ENCODE data around the gene C1orf198.

Gene C1orf198

DNA sequence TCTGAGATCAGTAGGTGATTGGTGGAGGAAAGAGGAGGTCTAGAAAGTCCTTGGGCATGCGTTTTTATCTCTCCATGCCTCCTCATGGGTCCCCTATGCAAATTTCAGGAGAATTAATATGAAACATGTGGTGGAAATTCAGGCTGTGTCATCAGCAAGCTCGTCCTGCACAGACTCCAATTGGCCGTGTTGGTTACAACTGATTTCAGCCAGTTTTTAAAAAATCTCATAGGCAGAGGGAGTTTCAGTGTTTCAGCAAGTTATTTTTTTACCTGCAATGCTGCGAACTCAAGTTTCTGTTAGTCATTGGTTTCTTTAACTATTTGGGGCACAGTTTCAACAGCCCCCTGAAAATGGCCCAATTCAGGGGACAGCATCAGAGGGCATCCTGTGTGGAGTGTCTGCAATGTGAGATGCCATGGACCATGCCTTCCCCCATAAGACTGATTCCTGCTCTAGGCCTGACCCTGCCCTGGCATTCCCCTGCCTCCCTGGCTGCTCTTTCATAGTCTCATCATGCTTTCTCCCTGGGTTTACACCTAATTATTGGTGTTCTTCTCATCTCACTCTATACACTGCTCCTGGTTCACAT lies 59.9 kb downstream of the C1orf198 start:
- DNase-seq (ENCODE audit: low read depth): no peak

DNA sequence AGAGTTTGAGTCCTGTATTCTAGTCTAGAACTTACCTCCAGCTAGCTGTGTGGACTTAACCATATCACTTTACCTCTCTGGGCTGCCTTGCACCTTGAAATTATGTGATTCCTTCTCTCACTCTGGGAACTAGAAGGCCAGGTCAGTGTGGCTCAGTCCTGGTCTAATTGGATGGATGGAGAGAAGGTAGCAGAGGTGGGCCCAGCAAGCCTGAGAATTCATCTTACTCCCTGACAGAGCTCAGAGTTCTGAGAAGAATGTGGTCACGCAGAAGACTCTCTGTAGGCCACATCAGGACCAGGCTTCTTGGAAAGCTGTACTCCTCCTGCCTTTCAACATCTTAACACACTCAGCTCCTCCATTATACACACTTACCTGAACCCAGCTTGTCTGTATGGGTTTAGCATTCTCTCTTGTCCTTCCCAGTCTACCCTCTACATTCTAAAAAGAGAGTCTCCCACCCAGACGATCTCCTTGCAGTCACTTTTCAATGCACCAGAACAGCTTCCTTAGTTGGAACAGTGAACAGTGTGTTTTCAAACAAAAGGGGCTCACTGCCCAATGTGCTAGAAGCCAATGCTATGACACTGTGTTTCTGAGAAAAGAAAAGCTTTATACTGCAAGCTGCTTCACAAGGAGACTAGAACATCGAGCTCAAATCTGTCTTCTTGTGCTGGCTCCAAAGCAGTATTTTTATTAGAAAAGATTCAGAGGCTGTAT lies 60.6 kb downstream of the C1orf198 start:
- DNase-seq (ENCODE audit: low read depth): no peak

DNA sequence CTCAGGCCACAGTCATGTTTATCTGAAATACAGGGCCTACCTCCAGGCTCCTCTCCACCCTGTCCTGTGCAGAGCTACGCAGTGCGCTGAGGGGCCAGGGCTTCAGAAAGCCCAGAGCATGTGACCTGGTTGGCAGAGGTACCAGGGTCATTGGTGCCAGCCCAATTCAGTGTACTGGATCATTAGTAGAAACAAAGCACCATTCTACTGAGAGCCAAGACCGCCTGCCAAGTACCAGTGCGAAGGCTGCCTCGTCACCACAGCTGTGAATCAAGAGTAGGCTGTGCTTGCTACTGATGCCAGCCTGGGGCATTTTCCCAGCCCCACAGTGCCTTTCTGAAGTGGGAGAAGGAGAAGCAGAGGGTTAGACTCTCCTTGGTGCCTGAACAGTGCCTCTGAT lies 61.3 kb downstream of the C1orf198 start:
- DNase-seq (ENCODE audit: low read depth): no peak

DNA sequence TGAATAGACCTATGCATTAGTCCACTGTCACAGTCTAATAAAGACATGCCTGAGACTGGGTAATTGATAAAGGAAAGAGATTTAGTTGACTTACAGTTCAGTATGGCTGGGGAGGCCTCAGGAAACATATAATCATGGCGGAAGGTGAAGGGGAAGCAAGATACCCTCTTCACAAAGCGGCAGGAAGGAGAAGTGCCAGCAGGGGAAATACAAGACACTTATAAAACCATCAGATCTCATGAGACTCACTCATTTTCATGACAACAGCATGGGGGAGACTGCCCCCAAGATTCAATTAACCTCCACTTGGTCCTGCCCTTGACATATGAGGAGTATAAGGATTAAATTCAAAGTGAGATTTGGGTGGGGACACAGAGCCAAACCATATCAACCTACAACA lies 61.8 kb downstream of the C1orf198 start:
- DNase-seq (ENCODE audit: low read depth): no peak

DNA sequence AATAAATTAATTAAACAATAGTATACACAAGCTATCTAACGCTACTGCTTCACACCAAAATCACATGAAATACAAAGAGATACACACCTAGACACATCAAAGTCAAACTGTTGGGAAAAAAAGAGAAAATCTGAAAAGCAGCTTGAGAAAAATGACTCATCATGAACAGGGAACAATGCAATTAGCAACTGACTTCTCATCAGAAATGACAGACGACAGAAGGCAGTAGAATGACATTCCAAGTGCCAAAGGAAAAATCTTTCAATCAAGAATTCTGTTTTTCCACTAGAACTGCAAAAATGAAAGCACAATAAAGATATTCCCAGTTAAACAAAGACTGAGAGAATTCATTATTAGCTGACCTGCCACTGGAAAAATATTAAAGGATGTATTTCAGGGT lies 63.9 kb downstream of the C1orf198 start:
- no peak for DNase-seq (ENCODE audit: low read depth)

DNA sequence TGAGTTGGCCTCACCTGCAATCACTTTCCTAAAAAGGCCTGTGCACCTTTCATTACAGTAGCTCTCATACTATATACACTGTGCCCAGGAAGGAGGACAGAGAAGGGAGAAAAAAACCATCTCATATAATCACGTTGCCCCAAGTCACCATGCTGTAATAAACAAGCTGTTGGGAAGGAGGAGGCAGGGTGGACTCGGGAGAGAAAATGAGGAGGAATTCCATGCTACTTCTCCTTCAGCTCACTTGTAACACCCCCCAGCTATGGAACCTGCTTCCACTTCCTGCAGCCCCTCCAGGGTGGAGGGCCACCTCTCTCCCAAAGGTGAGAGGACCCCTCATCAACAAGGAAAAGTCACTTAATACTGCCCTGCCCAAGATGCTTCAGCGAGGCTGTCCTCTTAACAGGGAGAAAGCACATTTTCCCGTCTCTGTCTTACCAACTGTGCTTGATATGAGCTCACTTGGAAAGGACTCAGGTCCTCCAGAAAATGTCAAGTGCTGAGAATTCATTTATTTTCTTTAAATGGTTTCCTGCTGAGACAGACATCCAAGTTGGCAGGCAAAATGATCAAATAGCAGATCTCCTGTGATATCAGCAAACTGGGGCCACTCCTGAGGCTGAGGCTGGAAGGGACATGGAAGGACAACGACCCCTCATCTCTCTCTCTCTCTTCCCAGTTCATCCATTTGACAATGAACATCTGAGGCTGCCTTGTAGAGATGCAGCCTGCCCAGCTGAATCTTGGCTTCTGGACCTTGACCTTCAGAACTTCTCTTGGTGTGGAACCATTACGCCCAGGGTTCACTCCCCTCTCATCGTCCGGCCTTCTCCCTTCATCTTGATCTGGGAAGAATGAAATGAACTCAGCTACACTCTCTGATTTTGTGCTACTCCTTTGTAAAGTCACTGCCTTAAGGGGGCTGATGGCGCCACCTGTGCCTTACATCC lies 67.2 kb downstream of the C1orf198 start:
- DNase-seq (ENCODE audit: low read depth): no peak

DNA sequence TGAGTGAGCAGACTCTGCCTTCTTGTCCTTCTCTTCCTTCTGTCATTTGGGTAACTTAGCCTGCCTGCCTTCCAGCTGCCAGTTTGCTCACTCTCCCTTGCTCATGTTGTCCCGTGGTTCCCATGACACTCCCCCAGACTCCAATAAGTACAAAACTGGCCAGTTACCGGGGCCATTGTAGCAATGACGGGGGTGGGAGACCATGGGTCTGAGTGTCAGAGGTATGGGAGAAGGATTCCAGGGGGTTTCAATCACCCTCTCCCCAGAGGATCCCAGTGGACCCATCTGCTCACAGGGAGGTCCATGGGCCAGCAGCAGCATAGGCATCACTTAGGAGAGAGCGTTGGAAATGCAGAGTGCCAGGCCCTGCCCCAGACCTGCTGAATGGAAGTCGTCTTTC lies 69.8 kb downstream of the C1orf198 start:
- no peak for DNase-seq (ENCODE audit: low read depth)

DNA sequence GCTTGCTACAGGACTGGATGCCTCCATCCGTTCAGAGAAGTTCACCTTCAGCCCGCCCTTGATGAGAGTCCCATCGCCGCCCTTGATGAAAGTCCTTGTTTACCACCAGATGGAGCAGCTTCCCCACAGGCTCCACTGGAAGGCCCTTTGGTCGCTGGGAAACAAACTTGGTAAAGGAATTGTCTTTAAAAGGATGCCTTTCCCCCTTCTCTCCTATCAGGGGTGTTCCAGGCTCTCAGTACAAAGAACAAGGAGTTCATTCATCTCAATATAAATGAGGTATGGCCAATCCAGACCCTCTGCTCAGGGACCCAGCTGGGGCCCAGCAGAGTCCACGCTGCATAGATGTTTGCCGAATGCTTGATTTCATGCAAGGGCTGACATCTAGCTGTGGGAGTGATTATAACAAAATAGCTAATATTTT lies 70.4 kb downstream of the C1orf198 start:
- DNase-seq (ENCODE audit: low read depth): no peak

DNA sequence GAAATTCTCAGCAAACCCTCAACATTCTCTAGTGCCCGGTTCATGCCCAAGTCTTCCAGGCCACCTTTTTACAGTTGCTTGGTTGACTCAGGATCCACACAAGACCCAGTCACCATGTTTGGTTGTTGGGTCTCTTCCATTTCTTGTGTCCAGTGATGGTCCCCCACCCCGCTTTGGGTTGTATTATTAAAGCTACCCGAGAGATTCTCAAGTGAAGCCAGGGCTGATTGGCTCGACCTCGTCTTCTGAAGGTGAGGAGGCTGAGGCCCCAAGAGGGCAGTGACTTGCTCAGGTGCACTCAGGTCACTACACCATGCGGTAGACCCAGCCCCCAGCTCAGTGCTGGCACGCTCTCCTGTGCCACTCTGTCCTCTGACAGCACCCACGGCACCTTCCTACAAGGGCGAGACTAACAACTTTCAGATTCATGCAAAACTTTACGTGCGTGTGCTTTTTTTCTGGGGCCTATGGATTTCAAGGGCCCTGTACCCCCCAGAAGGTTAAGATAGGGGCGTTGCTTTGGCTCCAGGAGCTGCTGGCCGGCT lies 70.9 kb downstream of the C1orf198 start:
- no peak for DNase-seq (ENCODE audit: low read depth)

DNA sequence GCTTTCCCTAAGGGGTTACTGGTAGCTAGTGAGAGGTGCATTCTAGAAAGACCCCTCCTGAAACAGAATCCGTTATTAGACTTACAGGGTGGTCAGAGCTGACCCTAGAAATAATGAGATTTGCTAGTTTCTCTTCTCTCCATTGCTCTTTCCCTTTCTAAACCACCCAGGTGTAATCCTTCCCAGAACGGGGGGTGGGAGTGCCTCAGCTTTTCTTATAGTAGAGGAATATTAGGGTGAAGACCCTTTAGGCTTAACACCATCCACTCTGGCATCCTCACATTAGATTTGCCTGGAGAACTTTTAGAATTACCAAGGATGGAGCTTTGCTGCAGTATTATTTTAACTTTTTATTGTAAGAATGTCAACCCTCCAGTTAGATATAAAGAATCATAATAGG lies 71.7 kb downstream of the C1orf198 start:
- DNase-seq (ENCODE audit: low read depth): no peak

DNA sequence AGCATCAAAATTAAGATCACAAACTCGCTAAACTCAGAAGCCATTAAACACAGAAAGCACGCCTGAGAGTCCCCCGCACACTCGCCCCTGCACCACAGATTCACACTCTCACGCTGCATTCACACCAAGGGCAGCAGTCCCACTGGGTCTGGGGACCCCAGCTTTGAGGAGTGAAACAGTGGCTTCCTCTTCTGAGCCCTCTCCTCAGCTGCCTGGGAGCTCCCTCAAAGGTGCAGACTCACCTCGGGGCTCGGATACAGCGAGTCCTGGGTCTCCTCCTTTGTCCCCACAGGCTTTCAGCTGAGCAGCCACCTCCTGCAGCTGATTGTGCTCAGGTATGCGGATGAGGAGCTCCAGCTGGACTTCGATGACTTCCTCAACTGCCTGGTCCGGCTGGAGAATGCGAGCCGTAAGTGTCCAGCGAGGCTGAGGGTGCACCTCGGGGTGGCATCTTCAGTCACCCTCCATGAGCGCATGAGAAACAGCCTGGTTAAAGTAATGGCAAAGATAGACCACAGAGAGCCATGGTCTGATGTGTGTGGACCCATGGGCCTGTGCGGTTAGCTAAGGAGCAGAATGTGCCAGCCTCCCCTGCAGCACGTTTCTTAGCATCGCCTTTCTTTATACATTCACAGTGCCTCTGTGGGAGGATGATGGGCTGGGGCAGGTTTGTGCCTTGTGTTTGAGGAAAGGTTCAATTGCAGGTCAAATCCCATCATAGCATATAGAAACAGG lies 73.3 kb downstream of the C1orf198 start:
- no peak for DNase-seq (ENCODE audit: low read depth)

DNA sequence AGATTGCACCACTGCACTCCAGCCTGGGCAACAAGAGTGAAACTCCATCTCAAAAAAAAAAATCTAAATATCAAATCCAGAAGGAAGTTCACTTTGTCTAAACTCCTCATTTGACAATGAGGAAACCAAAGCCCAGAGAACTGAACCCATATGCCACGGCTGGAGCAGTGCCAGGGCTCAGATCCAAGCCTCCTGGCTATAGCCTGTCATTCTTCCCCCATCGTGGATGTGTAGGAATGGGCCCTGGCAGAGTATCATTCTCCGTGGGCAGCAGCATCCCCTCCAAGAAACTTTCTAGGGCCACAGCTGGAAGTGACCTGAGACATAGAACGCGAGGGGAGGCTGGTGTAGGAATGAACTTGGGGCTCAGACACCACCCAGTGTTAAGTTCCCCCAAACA lies 73.9 kb downstream of the C1orf198 start:
- no peak for DNase-seq (ENCODE audit: low read depth)

DNA sequence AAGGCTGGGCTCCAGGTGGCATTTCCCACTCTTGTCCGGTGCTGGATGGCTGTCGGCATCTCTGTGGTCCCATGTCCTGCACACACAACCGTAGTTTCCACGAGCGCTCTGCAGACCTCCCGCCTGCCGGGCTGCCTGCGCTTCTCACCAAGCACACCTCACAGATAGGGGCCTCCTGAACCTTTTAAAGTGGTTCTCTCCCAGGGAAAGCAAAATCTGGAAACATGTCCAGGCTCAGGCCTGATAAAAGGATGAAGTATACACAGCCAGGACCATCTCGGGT lies 74.9 kb downstream of the C1orf198 start:
- DNase-seq (ENCODE audit: low read depth): no peak

DNA sequence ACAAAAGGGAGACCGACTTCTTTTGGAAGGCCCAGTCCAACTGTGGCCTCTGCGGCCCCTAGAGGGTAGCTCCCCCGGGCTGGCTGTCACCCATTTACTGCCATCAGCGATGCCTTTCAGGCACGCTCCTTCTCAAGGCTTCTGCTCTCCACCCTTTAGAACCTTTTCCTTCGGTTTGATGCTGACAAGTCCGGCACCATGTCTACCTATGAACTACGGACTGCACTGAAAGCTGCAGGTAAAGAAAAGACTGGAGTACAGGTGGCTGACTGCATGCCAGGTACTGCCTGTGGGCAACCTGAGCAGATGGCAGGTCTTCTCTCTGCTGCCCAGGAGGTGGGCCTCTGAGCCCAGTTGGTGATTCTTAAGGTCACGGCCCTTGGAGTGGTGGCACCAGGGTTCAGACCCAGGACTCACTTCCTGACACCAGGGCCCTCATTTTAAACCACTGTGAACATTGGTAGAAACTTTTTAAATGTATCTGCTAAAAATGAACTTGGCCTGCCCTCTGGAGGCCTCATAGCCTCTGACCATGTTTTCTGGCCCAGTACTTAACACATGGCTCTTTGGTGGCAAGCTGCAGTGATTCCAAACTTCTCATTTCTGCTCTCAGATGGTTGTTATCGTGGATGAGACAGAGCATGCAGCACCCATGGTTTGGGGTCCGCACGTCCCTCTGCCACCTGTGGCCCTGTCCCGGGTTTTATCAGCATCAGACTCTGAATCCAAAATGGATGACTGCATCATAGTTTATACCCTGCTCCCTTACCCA lies 75.4 kb downstream of the C1orf198 start:
- DNase-seq (ENCODE audit: low read depth): no peak

DNA sequence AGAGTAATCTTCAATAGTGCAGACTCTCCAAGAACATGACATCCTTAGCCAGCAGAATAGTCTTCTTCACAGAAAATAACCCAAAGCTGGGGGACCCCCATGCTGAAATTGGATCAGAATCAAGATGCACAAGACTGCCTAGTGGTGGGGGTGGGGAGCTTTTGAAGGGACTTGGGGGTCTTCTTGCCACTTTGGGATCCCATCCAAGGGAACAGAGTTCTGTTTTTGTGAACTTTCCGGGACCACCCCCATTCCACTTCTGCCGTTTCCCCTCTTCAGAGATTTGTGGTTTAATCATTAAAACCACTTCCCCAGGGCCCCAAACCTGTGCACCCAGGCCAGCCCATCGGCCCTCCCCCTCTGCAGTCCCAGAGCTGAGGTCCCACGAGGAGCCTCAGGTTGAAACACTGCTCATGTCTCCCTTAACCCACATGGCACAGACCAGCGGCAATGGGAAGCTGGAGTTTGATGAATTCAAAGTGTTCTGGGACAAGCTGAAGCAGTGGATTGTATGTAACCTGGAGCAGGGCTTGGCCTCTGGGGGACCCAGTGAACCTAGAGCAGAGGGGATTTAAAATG lies 76.2 kb downstream of the C1orf198 start:
- no peak for DNase-seq (ENCODE audit: low read depth)

DNA sequence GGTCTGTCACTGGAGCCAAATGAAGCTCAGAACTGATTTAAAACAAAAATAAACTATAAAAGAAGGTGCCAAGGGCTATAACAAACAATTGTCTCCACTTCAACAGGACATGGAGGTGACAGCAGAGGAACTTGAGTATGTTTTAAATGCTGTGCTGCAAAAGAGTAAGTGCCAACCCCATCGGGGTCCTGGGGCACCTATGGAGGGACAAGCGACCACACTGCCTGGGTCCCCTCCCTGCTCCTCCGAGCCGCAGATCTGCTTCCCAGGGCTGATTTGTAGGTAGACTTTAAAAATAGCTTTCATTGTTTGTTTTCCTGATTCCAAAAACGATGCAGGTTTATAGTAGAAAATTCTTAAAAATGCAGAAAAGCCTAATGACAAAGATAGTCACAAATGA lies 78.3 kb downstream of the C1orf198 start:
- DNase-seq (ENCODE audit: low read depth): no peak

DNA sequence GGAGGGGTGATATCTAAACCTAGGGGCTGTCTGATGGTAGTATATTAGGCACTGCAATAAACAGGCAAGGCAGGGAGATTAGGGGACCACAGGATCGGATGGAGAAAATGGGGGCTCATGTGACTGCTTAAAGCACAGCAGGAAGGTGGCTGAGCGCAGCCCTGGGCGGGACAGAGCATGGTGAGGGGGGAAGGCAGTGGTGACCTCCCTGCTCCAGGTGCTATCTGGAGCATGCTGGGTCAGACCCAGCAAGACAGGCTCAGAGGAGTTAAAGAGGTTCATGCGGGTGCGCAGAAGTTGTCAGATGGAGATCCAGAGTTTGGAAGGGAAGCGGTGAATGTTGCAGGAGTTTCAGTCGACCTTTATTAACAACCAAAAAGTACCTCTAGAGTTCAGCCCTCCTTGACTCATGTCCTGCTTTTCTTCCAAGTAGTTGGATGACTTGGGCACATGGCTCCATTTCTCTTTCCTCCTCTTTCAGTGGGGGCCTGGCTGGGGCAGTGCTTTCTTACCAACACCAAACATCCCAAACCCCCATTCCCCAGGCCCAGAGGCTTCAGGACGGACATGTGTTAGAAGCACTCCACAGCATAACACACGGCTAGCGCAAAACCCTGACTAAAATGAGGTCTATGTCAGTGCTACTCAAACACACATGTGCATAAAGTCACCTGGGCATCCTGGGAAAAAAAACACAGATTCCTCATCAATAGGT lies 79.6 kb downstream of the C1orf198 start:
- DNase-seq (ENCODE audit: low read depth): no peak

DNA sequence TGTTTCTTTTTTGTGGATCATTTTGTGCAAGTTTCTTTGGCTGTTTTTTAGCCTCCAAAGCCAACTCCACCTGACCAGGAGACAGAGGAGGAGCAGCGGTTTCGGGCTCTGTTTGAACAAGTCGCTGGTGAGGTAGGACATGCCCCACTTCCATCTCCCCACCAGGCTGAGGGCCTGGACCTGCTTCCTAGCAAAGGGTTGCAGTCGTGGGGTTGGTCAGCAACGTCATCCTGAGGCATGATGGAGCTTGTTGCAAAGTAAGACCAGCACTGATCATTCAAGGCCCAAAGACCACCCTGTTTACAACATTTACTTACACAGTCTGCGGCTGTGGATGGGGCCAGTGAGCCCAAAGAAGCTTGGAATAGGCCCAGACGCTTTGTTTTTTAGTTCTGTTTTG lies 80.8 kb downstream of the C1orf198 start:
- DNase-seq (ENCODE audit: low read depth): no peak

Data from activated T-helper 9 cell treated with anti-CD3 and anti-CD28 coated beads, Interleukin-2, amount 50 U/mL, for 16 hours (primary cell).